NB4 (cell line): Measurements from ENCODE around the gene TM9SF1.

Source experiments
- DNase-seq: peaks from one replicate; pipeline ENCODE4 v3.0.0; 2010; ENCODE audit warnings: low read depth
- H3K4me3 ChIP-seq: one replicate; pipeline ENCODE4 v1.5.1; 2011; ENCODE audit warnings: mild to moderate bottlenecking, low read depth, low read length, moderate library complexity
- CTCF ChIP-seq: IDR thresholded peaks from one replicate; pipeline ENCODE4 v1.5.1; 2012; ENCODE audit warnings: low read depth, low read length
- MYC ChIP-seq: IDR thresholded peaks from 2 replicates; pipeline ENCODE4 v1.6.1; 2011; ENCODE audit warnings: low read depth, low read length
- POLR2A ChIP-seq: IDR thresholded peaks from 2 replicates; pipeline ENCODE4 v1.6.1; 2011; ENCODE audit warnings: mild to moderate bottlenecking; ENCODE audit not compliant: insufficient read length; ENCODE audit errors: extremely low read depth
- TF ChIP-seq, protein P1 (sequence below): IDR thresholded peaks from 2 replicates; pipeline ENCODE4 v1.6.1; 2011; ENCODE audit warnings: low read depth, low read length

TM9SF1 gene

DNA sequence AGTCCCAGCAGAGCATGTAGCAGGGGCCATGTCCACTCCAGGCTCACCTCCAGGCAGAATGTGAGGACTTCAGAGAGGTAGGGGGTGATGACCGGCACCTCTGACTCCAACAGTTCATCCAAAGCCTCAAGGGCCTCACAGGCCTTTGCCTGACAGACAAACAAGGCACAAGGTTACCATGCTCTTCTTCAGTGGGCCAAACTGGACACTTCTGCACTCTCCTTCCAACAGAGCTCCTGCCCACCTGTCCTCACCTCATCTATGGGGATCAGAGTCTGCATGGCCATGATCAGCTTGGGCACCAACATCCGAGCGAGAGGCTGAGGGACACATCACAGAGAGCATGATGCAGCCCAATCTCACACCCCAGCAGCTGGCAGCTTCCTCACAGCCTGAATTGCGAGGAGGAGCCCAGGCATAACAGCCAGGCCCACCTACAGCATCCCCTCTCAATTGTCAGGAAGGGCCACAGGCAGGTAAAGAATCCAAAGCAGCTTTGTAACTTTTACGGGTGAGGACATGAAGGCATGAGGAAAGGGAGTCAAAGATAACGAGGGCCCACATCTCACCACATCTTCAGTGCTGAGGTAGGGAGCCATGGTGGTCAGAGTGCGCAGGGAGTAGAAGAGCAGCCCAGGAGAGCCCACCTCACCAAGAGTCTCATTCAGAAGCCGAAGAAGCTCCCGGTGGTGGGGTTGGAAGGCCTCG, 8.3 kb downstream of the TM9SF1 start:
- H3K4me3 ChIP-seq, result peak overlapping the region; percentile 85
- DNase-seq, result no peak
- TF ChIP-seq MYC (no peak), CTCF (no peak), POLR2A (no peak)
- TF ChIP-seq, protein P1, sequence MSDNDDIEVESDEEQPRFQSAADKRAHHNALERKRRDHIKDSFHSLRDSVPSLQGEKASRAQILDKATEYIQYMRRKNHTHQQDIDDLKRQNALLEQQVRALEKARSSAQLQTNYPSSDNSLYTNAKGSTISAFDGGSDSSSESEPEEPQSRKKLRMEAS, result no peak

DNA sequence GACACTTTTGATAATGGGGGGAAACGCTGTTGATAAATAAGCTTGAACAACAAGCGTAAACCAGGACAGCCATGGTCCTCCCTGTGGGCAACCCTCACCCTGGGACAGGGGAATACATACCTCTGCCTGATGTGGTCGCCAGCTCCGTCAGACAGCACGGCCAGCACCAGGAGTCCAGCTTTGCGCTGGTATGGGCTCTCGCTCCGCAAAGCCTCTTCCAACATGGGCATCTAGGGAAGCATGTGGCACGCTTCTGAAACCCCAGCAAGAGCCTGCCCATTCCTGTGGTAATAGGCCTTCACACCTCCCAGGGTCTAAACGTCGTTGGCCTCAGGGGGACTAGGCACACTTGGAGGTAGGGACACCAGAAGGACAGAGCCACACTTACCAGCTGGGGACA, 9.5 kb downstream of the TM9SF1 start:
- no peak overlapping the region for H3K4me3 ChIP-seq
- TF ChIP-seq POLR2A (no peak), MYC (no peak), CTCF (no peak)
- TF ChIP-seq, protein P1, result no peak

DNA sequence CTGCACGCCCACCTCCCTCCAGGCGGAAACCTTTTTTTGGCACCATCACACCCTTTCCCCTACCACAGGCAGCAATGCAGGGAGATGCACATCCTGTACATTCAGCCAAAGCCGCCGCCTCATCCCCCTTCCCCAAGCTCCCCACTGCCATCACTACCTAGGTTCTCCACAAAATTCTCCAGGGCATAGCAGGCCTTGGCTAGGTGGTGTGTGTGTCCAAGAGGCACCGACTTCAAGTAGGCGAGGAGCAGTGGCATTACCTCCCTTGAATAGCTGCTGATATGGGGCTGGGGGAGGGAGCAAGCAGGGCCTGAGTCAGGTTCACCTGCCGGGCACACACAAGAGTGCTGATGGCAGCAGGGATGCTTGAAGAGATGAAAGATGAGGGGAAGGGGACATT, 10.2 kb downstream of the TM9SF1 start:
- TF ChIP-seq, protein P1, result no peak
- no peak for TF ChIP-seq MYC
- TF ChIP-seq POLR2A, result no peak
- TF ChIP-seq CTCF, result no peak
- H3K4me3 ChIP-seq, result no peak overlapping the region
- no peak for DNase-seq

More for the DNA sequence above, 9.5 kb downstream of the TM9SF1 start:
- no peak for DNase-seq

GRCh38 chr14:24184104-24184970, 10.9 kb downstream of the TM9SF1 start:
- no peak for TF ChIP-seq MYC
- TF ChIP-seq, protein P1, result no peak
- TF ChIP-seq POLR2A, result no peak
- TF ChIP-seq CTCF, result no peak
- no peak for DNase-seq
- H3K4me3 ChIP-seq, result no peak overlapping the region

DNA sequence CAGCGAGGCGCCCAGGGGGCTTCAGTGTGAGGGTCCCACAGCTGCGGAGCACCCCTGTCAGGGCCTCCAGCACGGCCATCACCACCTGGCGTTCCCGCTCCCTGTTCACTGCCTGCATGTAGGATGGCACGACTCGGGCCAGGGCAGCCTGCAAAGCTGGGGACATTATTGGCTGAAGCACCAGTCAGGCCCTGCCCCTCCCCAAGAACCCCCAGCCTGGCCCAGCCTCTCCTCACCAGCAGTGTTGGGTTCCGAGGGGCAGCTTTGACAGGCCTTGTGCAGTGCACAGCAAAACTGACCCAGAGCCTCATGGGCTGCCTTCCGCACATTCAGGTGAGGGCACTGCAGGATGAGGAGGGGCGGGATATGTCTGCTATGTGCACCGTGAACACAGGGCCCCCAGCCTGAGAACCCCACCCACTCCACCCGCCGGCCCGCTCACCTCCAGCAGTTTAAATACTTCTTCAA, 12.2 kb downstream of the TM9SF1 start:
- TF ChIP-seq MYC, result no peak
- TF ChIP-seq POLR2A, result no peak
- TF ChIP-seq, protein P1, result no peak
- no peak for TF ChIP-seq CTCF
- DNase-seq, result no peak

More for the DNA sequence above, 12.2 kb downstream of the TM9SF1 start:
- H3K4me3 ChIP-seq, result no peak overlapping the region
